Measurements from ENCODE around the gene USH2A. TPM values are rescaled to one million over a fixed set of nuclear protein-coding genes. Genes with fewer than 3 reads are reported as not detected.

The USH2A gene
- total RNA-seq, 2 experiments from 2014 or later: not detected

DNA sequence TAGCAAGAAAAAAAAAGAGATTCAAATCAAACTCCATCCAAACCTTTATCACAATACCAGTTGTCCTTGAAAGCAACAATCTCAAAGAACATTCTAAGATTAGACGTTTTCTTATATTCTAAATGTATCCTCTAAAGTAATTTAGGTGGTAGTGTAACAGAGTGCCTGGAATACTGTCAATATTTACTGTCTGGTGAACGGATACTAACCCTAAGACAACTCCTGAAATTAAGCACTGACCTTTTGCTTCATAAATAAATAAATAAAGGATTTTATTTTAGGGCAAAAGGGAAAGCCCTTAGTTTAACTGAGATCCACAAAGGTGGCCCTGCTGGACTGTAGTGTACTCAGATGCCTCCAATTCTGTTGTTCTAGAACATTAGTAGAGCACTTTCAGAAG lies 9.9 kb upstream of the USH2A start:
- ATAC-seq (ENCODE audit: poor library complexity): no peak
- H3K9me3 ChIP-seq (ENCODE audit: control insufficient read depth in 1 of 2, insufficient read depth in 1 of 2, low read length in 2 of 2): peaks cover 0 to 4% of the 10 kb centered on the region in 2 experiments
- H3K27ac ChIP-seq (ENCODE audit: low read depth in 1 of 2, low read length in 2 of 2): no peak overlapping the region
- H3K27me3 ChIP-seq (ENCODE audit: control insufficient read depth in 1 of 2, insufficient read depth in 2 of 2, low read length in 2 of 2): no peaks in the 10 kb centered on the region
- H3K4me1 Mint-ChIP-seq (ENCODE audit: low read depth): no peaks in the 10 kb centered on the region
- intact Hi-C loops (cut with DNase I, micrococcal nuclease): no loop called here
- H3K36me3 ChIP-seq (ENCODE audit: insufficient read depth, low read length): no peaks in the 10 kb centered on the region
- DNase-seq: no peak
- POLR2A ChIA-PET: no interaction called here
- H3K27ac Mint-ChIP-seq: no peak overlapping the region
- H3K27me3 Mint-ChIP-seq: no peaks in the 10 kb centered on the region
- TF ChIP-seq, protein P1, sequence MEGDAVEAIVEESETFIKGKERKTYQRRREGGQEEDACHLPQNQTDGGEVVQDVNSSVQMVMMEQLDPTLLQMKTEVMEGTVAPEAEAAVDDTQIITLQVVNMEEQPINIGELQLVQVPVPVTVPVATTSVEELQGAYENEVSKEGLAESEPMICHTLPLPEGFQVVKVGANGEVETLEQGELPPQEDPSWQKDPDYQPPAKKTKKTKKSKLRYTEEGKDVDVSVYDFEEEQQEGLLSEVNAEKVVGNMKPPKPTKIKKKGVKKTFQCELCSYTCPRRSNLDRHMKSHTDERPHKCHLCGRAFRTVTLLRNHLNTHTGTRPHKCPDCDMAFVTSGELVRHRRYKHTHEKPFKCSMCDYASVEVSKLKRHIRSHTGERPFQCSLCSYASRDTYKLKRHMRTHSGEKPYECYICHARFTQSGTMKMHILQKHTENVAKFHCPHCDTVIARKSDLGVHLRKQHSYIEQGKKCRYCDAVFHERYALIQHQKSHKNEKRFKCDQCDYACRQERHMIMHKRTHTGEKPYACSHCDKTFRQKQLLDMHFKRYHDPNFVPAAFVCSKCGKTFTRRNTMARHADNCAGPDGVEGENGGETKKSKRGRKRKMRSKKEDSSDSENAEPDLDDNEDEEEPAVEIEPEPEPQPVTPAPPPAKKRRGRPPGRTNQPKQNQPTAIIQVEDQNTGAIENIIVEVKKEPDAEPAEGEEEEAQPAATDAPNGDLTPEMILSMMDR (IDR thresholded peaks at IDR 0.05): no peak
- H3K36me3 Mint-ChIP-seq (ENCODE audit: low read depth): no peaks in the 10 kb centered on the region
- H3K9me3 Mint-ChIP-seq: no peaks in the 10 kb centered on the region
- no peak overlapping the region for H3K4me3 ChIP-seq (ENCODE audit: low read length)
- H3K4me1 ChIP-seq (ENCODE audit: insufficient read depth, low read length): no peaks in the 10 kb centered on the region
- CTCF ChIA-PET: no interaction called here
- H3K4me3 Mint-ChIP-seq: no peak overlapping the region

DNA sequence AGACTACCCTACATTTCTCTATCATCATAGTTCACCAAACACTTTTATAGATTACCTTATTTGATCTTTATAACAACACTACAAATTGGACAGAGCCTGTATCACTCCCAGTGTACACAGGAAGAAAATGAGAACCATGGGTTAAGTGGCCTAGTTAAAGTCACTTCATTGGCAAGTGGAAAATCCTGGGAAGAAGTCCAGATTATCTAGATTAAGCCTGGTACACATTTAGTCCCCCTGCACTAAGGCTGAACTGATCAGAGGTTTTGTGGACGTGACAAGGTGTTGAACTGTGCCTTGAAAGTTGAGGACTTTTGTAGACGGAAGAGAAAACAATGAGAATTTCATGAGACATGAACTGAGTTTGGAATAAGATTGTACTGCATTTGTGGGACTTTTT lies 7.5 kb upstream of the USH2A start:
- DNase-seq (no peak), ATAC-seq (ENCODE audit: poor library complexity) (no peak)
- H3K4me3 Mint-ChIP-seq: no peak overlapping the region
- Histone ChIP-seq H3K4me3 (ENCODE audit: low read length) (no peak overlapping the region), H3K4me1 (ENCODE audit: insufficient read depth, low read length) (no peaks in the 10 kb centered on the region), H3K27me3 (ENCODE audit: control insufficient read depth in 1 of 2, insufficient read depth in 2 of 2, low read length in 2 of 2) (no peaks in the 10 kb centered on the region), H3K27ac (ENCODE audit: low read depth in 1 of 2, low read length in 2 of 2) (no peak overlapping the region), H3K9me3 (ENCODE audit: control insufficient read depth in 1 of 2, insufficient read depth in 1 of 2, low read length in 2 of 2) (peaks cover 0 to 4% of the 10 kb centered on the region in 2 experiments), H3K36me3 (ENCODE audit: insufficient read depth, low read length) (no peaks in the 10 kb centered on the region)
- POLR2A ChIA-PET: no interaction called here
- TF ChIP-seq, protein P1 (IDR thresholded peaks at IDR 0.05): no peak
- CTCF ChIA-PET: no interaction called here
- no peak overlapping the region for H3K27ac Mint-ChIP-seq
- H3K36me3 Mint-ChIP-seq (ENCODE audit: low read depth): no peaks in the 10 kb centered on the region
- no peaks in the 10 kb centered on the region for H3K4me1 Mint-ChIP-seq (ENCODE audit: low read depth)
- H3K27me3 Mint-ChIP-seq: no peaks in the 10 kb centered on the region
- H3K9me3 Mint-ChIP-seq: no peaks in the 10 kb centered on the region
- intact Hi-C loops (cut with DNase I, micrococcal nuclease): no loop called here

DNA sequence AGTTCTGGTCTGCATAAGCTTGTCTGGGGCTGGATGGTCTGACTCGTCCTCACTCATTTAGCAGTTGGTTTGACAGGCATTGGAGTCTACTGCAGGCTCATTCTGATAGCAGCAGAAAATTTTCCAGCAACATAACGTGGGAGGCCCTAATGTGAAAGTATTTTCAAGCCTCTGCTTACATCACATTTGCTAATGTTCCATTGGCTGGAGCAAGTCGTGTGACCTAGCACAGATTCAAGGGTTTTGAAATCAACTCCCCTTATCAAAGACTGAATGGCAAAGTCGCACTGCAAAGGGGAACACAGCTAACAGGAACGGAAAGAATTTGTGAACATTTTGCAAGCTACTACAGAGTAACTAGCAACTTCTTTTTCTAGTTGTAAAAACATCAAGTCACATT lies 2.3 kb upstream of the USH2A start:
- ATAC-seq (ENCODE audit: poor library complexity) (no peak), DNase-seq (no peak)
- Mint-ChIP-seq H3K27ac (no peak overlapping the region), H3K36me3 (ENCODE audit: low read depth) (no peaks in the 10 kb centered on the region), H3K9me3 (no peaks in the 10 kb centered on the region), H3K4me1 (ENCODE audit: low read depth) (no peaks in the 10 kb centered on the region), H3K27me3 (no peaks in the 10 kb centered on the region), H3K4me3 (no peak overlapping the region)
- Histone ChIP-seq H3K9me3 (ENCODE audit: control insufficient read depth in 1 of 2, insufficient read depth in 1 of 2, low read length in 2 of 2) (peaks cover 0 to 4% of the 10 kb centered on the region in 2 experiments), H3K27me3 (ENCODE audit: control insufficient read depth in 1 of 2, insufficient read depth in 2 of 2, low read length in 2 of 2) (no peaks in the 10 kb centered on the region), H3K4me1 (ENCODE audit: insufficient read depth, low read length) (no peaks in the 10 kb centered on the region), H3K4me3 (ENCODE audit: low read length) (no peak overlapping the region), H3K27ac (ENCODE audit: low read depth in 1 of 2, low read length in 2 of 2) (no peak overlapping the region), H3K36me3 (ENCODE audit: insufficient read depth, low read length) (no peaks in the 10 kb centered on the region)
- CTCF ChIA-PET: no interaction called here
- POLR2A ChIA-PET: no interaction called here
- TF ChIP-seq, protein P1 (IDR thresholded peaks at IDR 0.05): no peak
- intact Hi-C loops (cut with DNase I, micrococcal nuclease): no loop called here
